ENCODE data around the gene PRKD2. TPM values are rescaled to one million over a fixed set of nuclear protein-coding genes. Genes with fewer than 3 reads are reported as not detected.
A peak's percentile ranks its signal among the peaks of the same experiment; 100 is the strongest.

Gene PRKD2
- total RNA-seq, 3 donors from 2014 or later, result 52.5 to 70.5 (median 62.9) TPM

DNA sequence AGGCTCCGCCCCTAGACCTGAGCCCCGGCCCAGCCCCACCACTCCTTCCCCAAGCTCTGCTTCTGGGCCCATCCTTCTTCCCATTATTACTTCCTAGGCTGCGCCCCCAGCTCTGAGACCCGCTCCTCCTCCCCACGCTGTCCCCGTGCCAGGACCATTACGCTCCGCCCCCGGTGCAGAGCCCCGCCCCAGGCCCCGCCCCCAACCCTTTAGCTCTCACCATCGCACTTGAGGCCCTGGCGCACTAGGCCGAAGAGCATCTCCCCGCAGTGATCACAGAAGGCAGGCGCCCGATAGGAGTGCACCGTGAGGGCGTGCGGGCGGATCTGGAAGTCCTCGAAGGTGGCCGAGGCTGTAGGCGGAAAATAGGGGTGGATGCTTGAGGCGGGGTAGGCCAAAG, 6.2 kb downstream of the PRKD2 start:
- intact Hi-C loops (cut with DNase I, micrococcal nuclease), result no loop called here
- Histone ChIP-seq H3K4me1 (ENCODE audit: low read depth) (peaks cover 17% of the 10 kb centered on the region), H3K9me3 (no peaks in the 10 kb centered on the region), H3K36me3 (ENCODE audit: low read depth) (no peaks in the 10 kb centered on the region), H3K4me3 (no peak overlapping the region)
- DNase-seq (peak in 1 of 3 donors; percentile 52), ATAC-seq (no peak)
- TF ChIP-seq, protein P1, sequence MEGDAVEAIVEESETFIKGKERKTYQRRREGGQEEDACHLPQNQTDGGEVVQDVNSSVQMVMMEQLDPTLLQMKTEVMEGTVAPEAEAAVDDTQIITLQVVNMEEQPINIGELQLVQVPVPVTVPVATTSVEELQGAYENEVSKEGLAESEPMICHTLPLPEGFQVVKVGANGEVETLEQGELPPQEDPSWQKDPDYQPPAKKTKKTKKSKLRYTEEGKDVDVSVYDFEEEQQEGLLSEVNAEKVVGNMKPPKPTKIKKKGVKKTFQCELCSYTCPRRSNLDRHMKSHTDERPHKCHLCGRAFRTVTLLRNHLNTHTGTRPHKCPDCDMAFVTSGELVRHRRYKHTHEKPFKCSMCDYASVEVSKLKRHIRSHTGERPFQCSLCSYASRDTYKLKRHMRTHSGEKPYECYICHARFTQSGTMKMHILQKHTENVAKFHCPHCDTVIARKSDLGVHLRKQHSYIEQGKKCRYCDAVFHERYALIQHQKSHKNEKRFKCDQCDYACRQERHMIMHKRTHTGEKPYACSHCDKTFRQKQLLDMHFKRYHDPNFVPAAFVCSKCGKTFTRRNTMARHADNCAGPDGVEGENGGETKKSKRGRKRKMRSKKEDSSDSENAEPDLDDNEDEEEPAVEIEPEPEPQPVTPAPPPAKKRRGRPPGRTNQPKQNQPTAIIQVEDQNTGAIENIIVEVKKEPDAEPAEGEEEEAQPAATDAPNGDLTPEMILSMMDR (IDR thresholded peaks at IDR 0.05), result no peak

DNA sequence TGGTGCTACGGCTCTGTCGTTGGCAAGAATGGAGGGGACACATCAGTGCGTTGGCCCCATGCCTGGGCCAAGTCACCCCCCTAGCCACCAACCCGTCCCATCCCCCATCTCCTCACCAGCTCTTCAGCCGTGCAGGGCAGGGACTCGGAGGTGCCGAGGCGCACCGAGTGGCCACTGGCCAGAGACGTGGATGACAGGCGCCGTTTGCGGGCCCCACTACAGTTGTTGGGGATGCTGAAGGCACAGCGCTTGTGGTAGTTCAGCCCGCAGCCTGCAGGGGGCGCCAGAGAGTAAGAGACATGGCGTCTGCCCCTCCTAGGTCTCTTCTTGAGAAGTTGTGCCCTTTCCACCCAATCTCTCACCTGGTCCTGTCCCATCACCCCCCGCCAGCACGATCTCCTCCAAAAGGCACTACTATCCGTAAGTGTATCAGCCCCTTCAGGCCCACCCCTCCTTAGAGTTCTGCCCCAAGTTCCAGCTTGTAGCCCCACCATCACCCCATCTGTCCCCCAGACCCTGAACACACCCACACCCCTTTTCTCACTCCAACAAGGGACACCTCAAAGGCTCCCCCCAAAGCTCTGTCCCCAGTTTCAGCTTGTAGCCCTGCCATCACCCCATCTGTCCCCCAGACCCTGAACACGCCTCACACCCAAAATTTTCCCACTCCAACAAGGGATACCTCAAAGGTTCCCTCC, 12.4 kb downstream of the PRKD2 start:
- no peaks in the 10 kb centered on the region for H3K4me1 ChIP-seq (ENCODE audit: low read depth)
- TF ChIP-seq, protein P1 (IDR thresholded peaks at IDR 0.05), result peak; percentile 99
- H3K9me3 ChIP-seq, result no peaks in the 10 kb centered on the region
- intact Hi-C loops (cut with DNase I, micrococcal nuclease), result no loop called here
- H3K36me3 ChIP-seq (ENCODE audit: low read depth), result no peaks in the 10 kb centered on the region
- DNase-seq (peak; percentile 80 to 91 (median 86)), ATAC-seq (peak; percentile 91)
- H3K4me3 ChIP-seq, result no peak overlapping the region

DNA sequence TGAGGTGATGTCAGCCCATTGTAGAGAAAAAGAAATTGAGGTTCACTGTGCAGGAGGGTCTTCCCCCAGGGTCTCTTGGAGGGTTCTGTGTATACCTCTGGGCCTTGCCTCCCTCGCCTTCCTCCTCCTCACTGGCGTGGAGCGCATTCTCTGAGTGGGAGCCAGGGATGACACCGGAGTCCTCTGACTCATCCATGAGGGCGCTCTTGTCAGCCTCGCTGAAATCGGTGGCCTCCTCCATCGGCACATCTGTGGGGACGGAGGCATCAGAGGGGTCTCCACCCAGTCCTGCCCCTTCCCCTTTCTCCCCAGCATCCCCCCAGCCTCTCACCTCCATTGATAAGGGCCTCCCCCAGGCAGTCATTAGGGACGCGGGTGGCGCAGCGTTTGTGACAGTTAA, 16.2 kb downstream of the PRKD2 start:
- ATAC-seq (no peak), DNase-seq (no peak)
- Histone ChIP-seq H3K36me3 (ENCODE audit: low read depth) (no peaks in the 10 kb centered on the region), H3K4me1 (ENCODE audit: low read depth) (peaks cover 5% of the 10 kb centered on the region), H3K4me3 (no peak overlapping the region), H3K9me3 (no peaks in the 10 kb centered on the region)
- TF ChIP-seq, protein P1 (IDR thresholded peaks at IDR 0.05), result no peak
- intact Hi-C loops (cut with DNase I, micrococcal nuclease), result no loop called here

DNA sequence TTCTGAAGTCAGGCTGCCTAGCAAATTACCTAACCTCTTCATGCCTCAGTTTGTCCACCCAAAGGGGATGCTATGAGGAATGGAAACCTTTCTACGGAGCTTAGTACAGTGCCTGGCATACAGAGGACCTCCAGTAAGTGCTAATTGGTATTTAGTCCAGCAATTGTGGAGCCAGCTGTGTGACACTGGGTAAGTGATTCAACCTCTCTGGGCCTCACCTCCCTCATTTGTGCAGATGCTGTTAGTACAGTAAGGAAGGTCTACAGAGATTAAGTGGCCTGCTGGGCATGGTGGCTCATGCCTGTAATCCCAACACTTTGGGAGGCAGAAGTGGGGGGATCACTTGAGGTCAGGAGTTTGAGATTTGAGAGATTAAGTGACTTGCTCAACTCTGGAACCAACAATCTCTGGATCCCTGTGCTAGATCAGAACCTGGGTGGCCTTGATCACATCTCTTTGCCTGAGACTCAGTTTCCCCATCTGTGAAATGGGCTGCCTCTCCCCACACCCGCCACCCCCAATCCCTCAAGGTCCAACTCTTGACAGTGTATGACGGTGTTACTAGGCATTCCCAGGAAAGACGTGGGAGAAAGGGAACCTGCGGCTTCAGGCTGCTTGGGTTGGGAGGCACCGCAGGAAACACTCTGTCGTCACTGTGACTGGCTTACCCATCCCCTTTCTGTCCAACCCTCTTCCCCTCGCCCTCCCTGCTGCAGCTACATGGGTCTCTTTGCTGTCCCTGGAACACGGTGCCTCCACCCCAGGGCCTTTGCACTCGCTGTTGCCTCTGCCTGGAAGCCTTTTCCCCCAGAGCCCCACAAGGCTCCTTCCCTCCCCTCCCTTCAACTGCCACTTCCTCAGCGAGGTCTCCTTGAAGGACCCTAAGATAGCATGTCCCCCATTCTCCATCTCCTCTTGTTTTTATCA, 18.3 kb downstream of the PRKD2 start:
- no peak overlapping the region for H3K4me3 ChIP-seq
- no peaks in the 10 kb centered on the region for H3K9me3 ChIP-seq
- H3K4me1 ChIP-seq (ENCODE audit: low read depth), result peaks cover 5% of the 10 kb centered on the region
- peaks cover 5% of the 10 kb centered on the region for H3K36me3 ChIP-seq (ENCODE audit: low read depth)
- ATAC-seq (no peak), DNase-seq (no peak)
- TF ChIP-seq, protein P1 (IDR thresholded peaks at IDR 0.05), result no peak
- intact Hi-C loops (cut with DNase I, micrococcal nuclease), result no loop called here

DNA sequence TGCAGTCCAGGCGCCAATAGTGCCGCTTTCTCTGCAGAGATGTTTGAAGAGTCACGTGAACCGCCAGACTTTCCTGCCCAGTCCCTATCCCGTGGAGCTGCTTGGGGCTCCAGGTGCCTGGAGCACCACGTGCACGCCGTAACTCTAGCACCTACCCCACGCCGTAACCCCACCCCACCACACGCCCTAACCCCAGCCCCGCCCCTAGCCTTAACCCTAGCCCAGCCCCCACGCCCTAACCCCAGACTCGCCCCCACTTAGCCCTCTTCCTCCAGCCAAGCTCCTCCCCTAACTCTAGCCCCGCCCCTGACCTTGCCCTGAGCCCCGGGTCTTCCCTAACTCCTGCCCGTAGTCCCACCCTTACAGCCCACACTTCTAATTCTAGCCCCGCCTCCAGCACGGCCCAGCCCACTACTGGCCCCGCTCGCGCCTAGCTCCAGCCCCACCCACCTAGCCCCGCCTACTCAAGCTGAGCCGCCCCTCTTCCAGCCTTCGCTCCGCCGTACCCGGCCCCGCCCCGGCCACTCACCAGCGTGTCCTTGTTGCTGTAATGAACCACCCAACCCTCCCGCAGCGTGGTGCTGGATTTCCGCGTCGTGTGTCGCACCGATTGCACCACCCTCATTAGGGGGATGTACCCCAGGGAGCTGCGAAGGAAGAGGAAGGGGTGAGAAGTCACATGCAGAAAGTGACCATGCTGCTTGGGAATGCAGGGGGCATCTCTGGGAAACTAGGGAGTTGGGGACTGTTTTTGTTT, 19.5 kb downstream of the PRKD2 start:
- TF ChIP-seq, protein P1 (IDR thresholded peaks at IDR 0.05), result no peak
- Histone ChIP-seq H3K36me3 (ENCODE audit: low read depth) (peaks cover 13% of the 10 kb centered on the region), H3K9me3 (no peaks in the 10 kb centered on the region), H3K4me1 (ENCODE audit: low read depth) (peaks cover 5% of the 10 kb centered on the region), H3K4me3 (no peak overlapping the region)
- peak; percentile 95 to 98 (median 97) for DNase-seq
- intact Hi-C loops (cut with DNase I, micrococcal nuclease), result no loop called here
- peak; percentile 97 for ATAC-seq

All from mucosa of descending colon (tissue), 3 donors.